ENCODE results near the gene NDUFAF2.

GRCh38 chr5:61168951-61169350 is 223.9 kb downstream of the NDUFAF2 start:
- TF ChIP-seq, protein P1, sequence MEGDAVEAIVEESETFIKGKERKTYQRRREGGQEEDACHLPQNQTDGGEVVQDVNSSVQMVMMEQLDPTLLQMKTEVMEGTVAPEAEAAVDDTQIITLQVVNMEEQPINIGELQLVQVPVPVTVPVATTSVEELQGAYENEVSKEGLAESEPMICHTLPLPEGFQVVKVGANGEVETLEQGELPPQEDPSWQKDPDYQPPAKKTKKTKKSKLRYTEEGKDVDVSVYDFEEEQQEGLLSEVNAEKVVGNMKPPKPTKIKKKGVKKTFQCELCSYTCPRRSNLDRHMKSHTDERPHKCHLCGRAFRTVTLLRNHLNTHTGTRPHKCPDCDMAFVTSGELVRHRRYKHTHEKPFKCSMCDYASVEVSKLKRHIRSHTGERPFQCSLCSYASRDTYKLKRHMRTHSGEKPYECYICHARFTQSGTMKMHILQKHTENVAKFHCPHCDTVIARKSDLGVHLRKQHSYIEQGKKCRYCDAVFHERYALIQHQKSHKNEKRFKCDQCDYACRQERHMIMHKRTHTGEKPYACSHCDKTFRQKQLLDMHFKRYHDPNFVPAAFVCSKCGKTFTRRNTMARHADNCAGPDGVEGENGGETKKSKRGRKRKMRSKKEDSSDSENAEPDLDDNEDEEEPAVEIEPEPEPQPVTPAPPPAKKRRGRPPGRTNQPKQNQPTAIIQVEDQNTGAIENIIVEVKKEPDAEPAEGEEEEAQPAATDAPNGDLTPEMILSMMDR (IDR thresholded peaks at IDR 0.05; ENCODE audit: low read depth, low read length) = no peak
- TF ChIP-seq EZH2phosphoT487 (IDR thresholded peaks at IDR 0.05; ENCODE audit: low read depth) = no peak
